ENCODE results near the gene TBC1D19.
"Not testable (repeated sequence)": the region's sequence is repeated elsewhere in the genome, so short reads cannot be mapped to it uniquely, and the experiment has no call there.

Gene TBC1D19

DNA sequence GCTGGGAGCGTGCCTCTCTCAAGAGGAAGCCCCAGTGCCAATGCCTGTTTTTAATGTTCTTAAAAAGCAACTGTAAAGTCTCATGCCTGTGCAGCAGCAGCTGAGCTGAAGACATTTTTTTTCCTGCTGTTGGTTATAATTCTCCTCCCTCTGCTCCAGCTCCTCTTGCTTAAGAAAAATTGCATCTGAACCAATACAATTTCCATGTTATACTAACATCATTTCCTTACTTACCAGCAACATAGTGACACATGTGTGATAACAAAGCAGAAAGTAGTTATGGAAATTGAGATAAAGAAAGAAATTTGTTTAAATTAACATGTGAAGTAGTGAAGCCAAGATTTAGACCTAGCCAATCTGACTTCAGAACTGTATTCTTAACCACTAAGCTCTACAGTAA, 101.4 kb downstream of the TBC1D19 start:
- no peak for DNase-seq
- Mint-ChIP-seq H3K4me1 (ENCODE audit: low read depth) (no peaks in the 10 kb centered on the region), H3K36me3 (ENCODE audit: low read depth) (peaks cover 19% of the 10 kb centered on the region)

DNA sequence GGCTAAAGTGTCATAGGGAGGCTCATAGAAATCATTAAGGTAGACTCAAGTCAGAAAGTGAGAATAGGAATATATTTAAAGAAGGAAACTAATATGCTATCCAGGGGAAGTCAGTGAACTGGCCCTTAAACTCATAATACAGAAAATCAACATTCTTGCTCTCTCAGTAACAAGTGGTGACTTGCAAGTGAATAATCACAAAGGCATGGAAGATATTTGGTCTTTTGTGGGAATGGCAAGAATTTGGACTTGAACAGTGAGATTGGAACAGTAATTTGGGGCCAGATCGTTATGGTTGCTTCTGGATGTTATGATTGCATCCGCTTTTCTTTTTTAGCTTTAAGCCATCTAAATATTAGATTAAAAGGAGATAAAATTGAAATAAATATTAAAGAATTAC, 103.8 kb downstream of the TBC1D19 start:
- H3K9me3 Mint-ChIP-seq, result no peaks in the 10 kb centered on the region
- no peaks in the 10 kb centered on the region for H3K27me3 Mint-ChIP-seq
- H3K27ac Mint-ChIP-seq, result no peak overlapping the region
- H3K4me3 Mint-ChIP-seq, result no peak overlapping the region
- no peak for DNase-seq
- no peaks in the 10 kb centered on the region for H3K4me1 Mint-ChIP-seq (ENCODE audit: low read depth)
- peaks cover 24% of the 10 kb centered on the region for H3K36me3 Mint-ChIP-seq (ENCODE audit: low read depth)

More for the DNA sequence above, 101.4 kb downstream of the TBC1D19 start:
- H3K27me3 Mint-ChIP-seq, result no peaks in the 10 kb centered on the region
- no peak overlapping the region for H3K4me3 Mint-ChIP-seq
- no peak overlapping the region for H3K27ac Mint-ChIP-seq
- peaks cover under 1% of the 10 kb centered on the region for H3K9me3 Mint-ChIP-seq

DNA sequence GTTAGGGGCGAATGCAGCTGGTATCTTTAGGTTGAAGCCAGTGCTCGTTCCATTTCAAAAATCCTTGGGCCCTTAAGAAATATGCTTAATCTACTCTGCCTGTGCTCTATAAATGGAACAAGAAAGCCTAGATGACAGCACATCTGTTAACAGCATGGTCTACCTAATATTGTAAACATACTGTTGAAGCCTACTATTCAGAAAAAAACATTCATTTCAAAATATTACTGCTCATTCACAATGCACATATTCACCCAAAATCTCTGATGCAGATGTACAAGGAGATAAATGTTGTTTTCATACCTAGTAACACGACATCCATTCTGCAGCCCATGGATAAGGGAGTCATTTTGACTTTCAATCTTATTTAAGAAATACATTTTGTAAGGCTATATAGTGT, 106.6 kb downstream of the TBC1D19 start:
- H3K4me1 Mint-ChIP-seq (ENCODE audit: low read depth), result no peaks in the 10 kb centered on the region
- no peak overlapping the region for H3K27ac Mint-ChIP-seq
- H3K27me3 Mint-ChIP-seq, result no peaks in the 10 kb centered on the region
- no peak for DNase-seq
- H3K9me3 Mint-ChIP-seq, result no peaks in the 10 kb centered on the region
- peaks cover 28% of the 10 kb centered on the region for H3K36me3 Mint-ChIP-seq (ENCODE audit: low read depth)
- H3K4me3 Mint-ChIP-seq, result no peak overlapping the region

DNA sequence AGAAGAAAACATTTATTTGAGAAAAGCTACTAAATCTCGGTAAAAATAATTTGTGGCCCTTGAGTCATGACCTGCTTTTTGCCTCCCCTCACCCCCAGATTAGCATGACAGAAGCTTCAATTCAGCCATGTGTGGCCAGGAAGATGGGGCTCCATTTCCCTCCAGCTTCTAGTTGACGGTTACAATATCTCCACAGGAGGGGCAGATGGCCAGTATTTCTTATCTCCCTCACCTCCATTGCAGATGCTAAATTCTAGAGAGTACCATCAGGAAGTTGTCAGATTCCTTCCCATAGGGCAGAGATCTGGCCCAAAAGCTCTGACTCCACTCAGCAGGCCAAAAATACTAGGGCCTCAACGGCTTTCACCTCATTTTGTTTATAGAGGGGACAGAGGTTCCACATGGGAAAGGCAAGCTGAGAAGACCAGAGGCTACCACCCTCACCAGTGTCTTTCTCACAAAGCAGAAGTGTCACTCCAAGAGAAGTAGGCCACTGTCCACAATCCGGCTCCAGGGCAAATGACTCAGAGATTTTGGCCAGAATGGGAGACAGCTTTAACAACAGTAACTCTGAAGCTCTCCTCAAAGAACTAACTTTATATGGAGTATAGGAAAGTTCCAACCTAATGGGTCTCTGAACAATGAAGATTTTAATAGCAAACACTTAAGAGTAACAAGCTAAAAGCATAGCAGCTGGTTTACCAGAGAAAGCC, 108.3 kb downstream of the TBC1D19 start:
- H3K27me3 Mint-ChIP-seq, result no peaks in the 10 kb centered on the region
- H3K27ac Mint-ChIP-seq, result no peak overlapping the region
- H3K9me3 Mint-ChIP-seq, result peaks cover 13% of the 10 kb centered on the region
- DNase-seq, result no peak
- peaks cover 23% of the 10 kb centered on the region for H3K36me3 Mint-ChIP-seq (ENCODE audit: low read depth)
- H3K4me3 Mint-ChIP-seq, result no peak overlapping the region
- no peaks in the 10 kb centered on the region for H3K4me1 Mint-ChIP-seq (ENCODE audit: low read depth)

GRCh38 chr4:26694131-26694530, 110.2 kb downstream of the TBC1D19 start:
- DNase-seq; H3K27ac Mint-ChIP-seq; H3K4me1 Mint-ChIP-seq (ENCODE audit: low read depth); H3K4me3 Mint-ChIP-seq; H3K27me3 Mint-ChIP-seq: not testable (repeated sequence)
- H3K9me3 Mint-ChIP-seq, result peaks cover 18% of the 10 kb centered on the region
- peaks cover 22% of the 10 kb centered on the region for H3K36me3 Mint-ChIP-seq (ENCODE audit: low read depth)

DNA sequence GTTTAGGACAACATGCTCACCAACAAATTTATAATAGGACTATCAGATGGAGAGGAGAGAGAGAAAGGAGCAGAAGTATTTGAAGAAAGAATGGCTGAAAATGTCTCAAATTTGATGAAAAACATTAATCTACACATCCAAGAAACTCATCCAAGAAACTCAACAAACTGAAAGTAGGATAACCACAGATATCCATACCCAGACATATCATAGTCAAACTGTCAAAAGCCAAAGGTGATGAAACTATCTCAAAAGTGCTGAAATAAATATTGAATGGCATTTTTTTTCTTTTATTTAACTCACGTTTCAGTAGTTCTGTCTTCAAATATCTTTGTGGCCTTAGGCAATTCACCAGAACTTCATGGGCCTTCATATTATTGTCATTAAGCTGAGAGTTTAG, 116.2 kb downstream of the TBC1D19 start:
- no peak overlapping the region for H3K27ac Mint-ChIP-seq
- H3K9me3 Mint-ChIP-seq, result peaks cover 18% of the 10 kb centered on the region
- no peak overlapping the region for H3K4me3 Mint-ChIP-seq
- H3K36me3 Mint-ChIP-seq (ENCODE audit: low read depth), result no peaks in the 10 kb centered on the region
- no peak for DNase-seq
- peaks cover 9% of the 10 kb centered on the region for H3K4me1 Mint-ChIP-seq (ENCODE audit: low read depth)
- no peaks in the 10 kb centered on the region for H3K27me3 Mint-ChIP-seq

GRCh38 chr4:26701095-26701494, 117.2 kb downstream of the TBC1D19 start:
- no peak overlapping the region for H3K27ac Mint-ChIP-seq
- H3K4me1 Mint-ChIP-seq (ENCODE audit: low read depth), result peaks cover 9% of the 10 kb centered on the region
- H3K27me3 Mint-ChIP-seq, result no peaks in the 10 kb centered on the region
- peaks cover 2% of the 10 kb centered on the region for H3K36me3 Mint-ChIP-seq (ENCODE audit: low read depth)
- no peak for DNase-seq
- H3K4me3 Mint-ChIP-seq, result no peak overlapping the region
- H3K9me3 Mint-ChIP-seq, result peaks cover 14% of the 10 kb centered on the region

GRCh38 chr4:26701786-26702227, 117.9 kb downstream of the TBC1D19 start:
- DNase-seq, result no peak
- Mint-ChIP-seq H3K9me3 (peaks cover 8% of the 10 kb centered on the region), H3K27me3 (no peaks in the 10 kb centered on the region), H3K4me1 (ENCODE audit: low read depth) (peaks cover 9% of the 10 kb centered on the region), H3K36me3 (ENCODE audit: low read depth) (peaks cover 2% of the 10 kb centered on the region), H3K4me3 (no peak overlapping the region), H3K27ac (no peak overlapping the region)

DNA sequence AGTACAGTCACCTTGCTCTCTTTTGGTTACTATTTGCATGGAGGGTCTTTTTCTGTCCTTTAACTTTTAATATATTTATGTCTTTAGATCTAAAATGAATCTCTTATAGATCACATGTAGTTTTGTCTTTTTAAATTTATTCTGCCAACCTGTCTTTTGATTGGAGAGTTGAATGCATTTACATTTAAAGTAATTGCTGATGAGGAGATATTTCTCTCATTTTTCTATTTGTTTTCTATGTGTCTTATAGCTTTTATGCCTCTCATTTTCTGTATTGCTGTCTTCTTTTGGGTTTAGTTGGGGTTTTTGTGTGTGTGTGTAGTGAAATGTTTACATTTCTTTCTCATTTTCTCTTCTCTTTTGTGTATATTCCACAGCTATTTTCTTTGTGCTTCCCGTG, 123.5 kb downstream of the TBC1D19 start:
- no peak for DNase-seq
- H3K4me3 Mint-ChIP-seq, result no peak overlapping the region
- H3K4me1 Mint-ChIP-seq (ENCODE audit: low read depth), result no peaks in the 10 kb centered on the region
- peaks cover 11% of the 10 kb centered on the region for H3K36me3 Mint-ChIP-seq (ENCODE audit: low read depth)
- peaks cover 10% of the 10 kb centered on the region for H3K9me3 Mint-ChIP-seq
- no peaks in the 10 kb centered on the region for H3K27me3 Mint-ChIP-seq
- no peak overlapping the region for H3K27ac Mint-ChIP-seq

- no peak for DNase-seq
- Mint-ChIP-seq H3K27me3 (no peaks in the 10 kb centered on the region), H3K4me3 (no peak overlapping the region), H3K9me3 (peaks cover 10% of the 10 kb centered on the region), H3K36me3 (ENCODE audit: low read depth) (peaks cover 11% of the 10 kb centered on the region), H3K27ac (no peak overlapping the region), H3K4me1 (ENCODE audit: low read depth) (no peaks in the 10 kb centered on the region)
These were observed 125.4 kb downstream of the TBC1D19 start for GRCh38 chr4:26709246-26709645.

DNA sequence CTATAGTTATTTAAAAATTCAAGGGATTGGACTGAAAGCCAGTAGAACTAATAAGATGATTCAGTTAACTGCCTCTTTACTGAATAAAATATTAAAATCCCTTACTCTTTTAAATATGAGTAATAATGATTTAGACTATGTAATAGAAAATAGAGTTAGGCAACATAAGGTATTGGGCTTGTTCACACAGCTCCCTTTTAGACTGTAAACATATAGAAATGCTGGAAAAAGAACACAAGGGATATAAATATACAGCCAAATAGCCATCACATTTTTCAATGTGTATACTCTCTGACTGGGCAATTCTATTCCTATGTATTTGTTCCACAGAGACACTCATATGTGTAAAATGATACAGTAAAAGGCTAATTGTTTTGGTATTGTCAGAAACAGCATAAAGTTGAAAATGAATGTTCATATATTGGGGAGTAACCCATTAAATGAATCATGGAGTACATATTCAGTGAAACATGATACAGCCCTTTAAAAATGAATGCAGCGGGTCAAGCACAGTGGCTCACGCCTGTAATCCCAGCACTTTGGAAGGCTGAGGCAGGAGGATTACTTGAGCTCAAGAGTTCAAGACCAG, 129.8 kb downstream of the TBC1D19 start:
- Mint-ChIP-seq H3K4me1 (ENCODE audit: low read depth) (no peaks in the 10 kb centered on the region), H3K9me3 (peaks cover 2% of the 10 kb centered on the region), H3K4me3 (no peak overlapping the region), H3K27me3 (no peaks in the 10 kb centered on the region), H3K36me3 (ENCODE audit: low read depth) (peaks cover 6% of the 10 kb centered on the region), H3K27ac (no peak overlapping the region)
- no peak for DNase-seq

- Mint-ChIP-seq H3K4me3 (no peak overlapping the region), H3K36me3 (ENCODE audit: low read depth) (no peaks in the 10 kb centered on the region), H3K27ac (no peak overlapping the region), H3K4me1 (ENCODE audit: low read depth) (no peaks in the 10 kb centered on the region), H3K9me3 (no peaks in the 10 kb centered on the region), H3K27me3 (no peaks in the 10 kb centered on the region)
- no peak for DNase-seq
These were observed 131.9 kb downstream of the TBC1D19 start for GRCh38 chr4:26715636-26716242.

DNA sequence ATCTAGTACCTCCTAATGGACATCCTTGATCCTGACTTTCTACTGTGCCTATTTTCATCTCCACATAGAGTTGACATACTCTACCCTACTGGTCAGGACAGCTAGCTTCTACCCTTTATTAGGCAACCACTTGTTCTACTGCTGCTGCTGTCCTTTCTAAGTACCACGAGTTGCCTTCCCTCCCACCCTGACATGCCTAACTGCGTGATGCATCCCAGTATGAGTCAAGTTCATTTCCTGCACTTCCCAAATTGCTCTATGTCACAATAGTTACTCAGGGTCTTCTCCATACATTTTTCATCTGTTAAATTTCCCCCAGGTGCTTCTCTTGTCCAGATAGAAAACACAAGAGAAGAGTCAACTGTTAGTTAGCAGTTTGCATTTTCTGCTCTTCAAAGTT, 133.4 kb downstream of the TBC1D19 start:
- H3K27ac Mint-ChIP-seq, result no peak overlapping the region
- no peaks in the 10 kb centered on the region for H3K36me3 Mint-ChIP-seq (ENCODE audit: low read depth)
- H3K9me3 Mint-ChIP-seq, result no peaks in the 10 kb centered on the region
- H3K4me1 Mint-ChIP-seq (ENCODE audit: low read depth), result no peaks in the 10 kb centered on the region
- no peaks in the 10 kb centered on the region for H3K27me3 Mint-ChIP-seq
- no peak overlapping the region for H3K4me3 Mint-ChIP-seq
- no peak for DNase-seq

DNA sequence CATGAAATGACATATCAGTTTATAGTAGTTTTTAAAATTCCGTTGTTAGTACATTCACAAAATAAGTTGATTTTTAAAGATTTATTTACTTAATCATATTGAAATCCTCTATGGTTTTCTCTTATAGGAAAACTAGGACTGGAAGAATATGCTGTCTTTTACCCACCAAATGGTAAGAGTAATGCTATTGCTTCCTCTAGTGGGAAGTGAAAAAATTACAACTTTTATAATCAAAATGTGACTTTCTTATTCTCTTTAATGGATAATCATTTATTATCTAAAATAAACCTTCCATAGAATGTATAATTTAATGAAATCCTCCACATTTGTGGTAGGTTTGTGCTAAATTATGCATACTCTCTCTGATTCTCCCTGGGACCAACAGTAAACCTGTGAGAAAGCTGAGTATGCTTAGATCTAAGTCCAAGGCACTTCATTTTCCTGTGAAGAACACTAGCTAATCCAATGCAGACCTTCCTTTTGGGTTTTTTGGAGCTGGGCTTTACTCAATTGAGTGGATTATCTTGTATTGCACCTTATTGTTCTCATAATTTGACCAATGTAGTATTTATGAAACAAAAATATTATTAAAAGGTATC, 136.2 kb downstream of the TBC1D19 start:
- no peaks in the 10 kb centered on the region for H3K27me3 Mint-ChIP-seq
- no peaks in the 10 kb centered on the region for H3K9me3 Mint-ChIP-seq
- no peak overlapping the region for H3K27ac Mint-ChIP-seq
- peaks cover under 1% of the 10 kb centered on the region for H3K36me3 Mint-ChIP-seq (ENCODE audit: low read depth)
- H3K4me3 Mint-ChIP-seq, result no peak overlapping the region
- no peak for DNase-seq
- peaks cover 14% of the 10 kb centered on the region for H3K4me1 Mint-ChIP-seq (ENCODE audit: low read depth)

DNA sequence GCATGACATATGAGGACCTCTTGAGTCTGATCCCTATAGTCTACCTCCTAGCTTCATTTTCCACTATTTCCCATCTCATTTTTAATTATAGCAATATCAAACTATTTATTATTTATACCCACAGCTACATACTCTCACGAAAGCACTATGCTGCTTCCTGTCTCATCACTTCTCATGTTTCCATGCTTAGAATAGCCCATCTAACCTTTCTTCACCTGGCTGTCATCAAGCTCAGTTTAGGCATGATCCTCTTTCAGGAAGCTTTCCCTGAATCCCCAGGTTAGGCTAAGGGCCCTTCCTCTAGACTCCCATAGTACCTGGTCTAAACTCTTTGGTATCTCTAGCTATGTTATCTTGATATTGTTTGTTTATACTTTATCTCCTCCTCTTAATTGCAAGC, 137.8 kb downstream of the TBC1D19 start:
- Mint-ChIP-seq H3K9me3 (no peaks in the 10 kb centered on the region), H3K27ac (no peak overlapping the region), H3K4me3 (no peak overlapping the region), H3K27me3 (no peaks in the 10 kb centered on the region), H3K4me1 (ENCODE audit: low read depth) (peaks cover 14% of the 10 kb centered on the region), H3K36me3 (ENCODE audit: low read depth) (peaks cover 8% of the 10 kb centered on the region)
- no peak for DNase-seq

All from activated T-cell treated with anti-CD3 and anti-CD28 coated beads, Interleukin-2, amount 50 U/mL, for 24 hours (primary cell).